Natural killer cell (primary cell): Measurements from ENCODE around the gene FN3K. TPM values are rescaled to one million over a fixed set of nuclear protein-coding genes. Genes with fewer than 3 reads are reported as not detected.
A peak's percentile ranks its signal among the peaks of the same experiment; 100 is the strongest.
"Not testable (repeated sequence)": the region's sequence is repeated elsewhere in the genome, so short reads cannot be mapped to it uniquely, and the experiment has no call there.

Experiments used
- ATAC-seq, 3 donors: fragments of 150-1000 bp in 2 of 3; fragments of 200-7000 bp in 1 of 3; cut with Tn5 transposase; 1 replicate in 1 of 3; 2 replicates in 2 of 3; pipeline ENCODE4 v1.10.0; 2021; ENCODE audit warnings: mild to moderate bottlenecking in 2 of 3, moderate library complexity in 2 of 3
- DNase-seq, 2 donors: peaks; one replicate each; pipeline versions ENCODE4 v3.0.0 to v3.0.0-alpha.2; 2013 to 2021; ENCODE audit warnings: mixed read lengths in 1 of 2
- H3K27ac ChIP-seq: one replicate; pipeline ENCODE4 v1.5.1; 2013; ENCODE audit warnings: mild to moderate bottlenecking, low read length
- H3K27me3 ChIP-seq: one replicate; pipeline ENCODE4 v1.6.1; 2013; ENCODE audit warnings: low read length; ENCODE audit not compliant: control insufficient read depth, insufficient read depth
- H3K36me3 ChIP-seq: one replicate; pipeline ENCODE4 v1.6.1; 2013; ENCODE audit warnings: low read length; ENCODE audit not compliant: control insufficient read depth, insufficient read depth
- H3K4me1 ChIP-seq: one replicate; pipeline ENCODE4 v1.6.1; 2013; ENCODE audit warnings: low read length; ENCODE audit not compliant: control insufficient read depth, insufficient read depth
- H3K4me3 ChIP-seq: one replicate; pipeline ENCODE4 v1.5.1; 2013; ENCODE audit warnings: low read length
- H3K9me3 ChIP-seq: one replicate; pipeline ENCODE4 v1.6.1; 2013; ENCODE audit warnings: low read length; ENCODE audit not compliant: control insufficient read depth, insufficient read depth
- H3K27ac Mint-ChIP-seq, 2 donors: one replicate each; pipeline ENCODE4 v1.8.0; 2022; ENCODE audit warnings: mild to moderate bottlenecking in 2 of 2, mixed read lengths in 2 of 2, moderate library complexity in 1 of 2
- H3K27me3 Mint-ChIP-seq, 2 donors: one replicate each; pipeline ENCODE4 v1.8.0; 2022; ENCODE audit warnings: low read depth in 2 of 2, mixed read lengths in 2 of 2
- H3K36me3 Mint-ChIP-seq: one replicate; pipeline ENCODE4 v1.8.0; 2022; ENCODE audit warnings: mixed read lengths
- H3K4me1 Mint-ChIP-seq, 2 donors: one replicate each; pipeline ENCODE4 v1.8.0; 2022; ENCODE audit warnings: mixed read lengths in 2 of 2
- H3K4me3 Mint-ChIP-seq: one replicate; pipeline ENCODE4 v1.8.0; 2022; ENCODE audit warnings: mild to moderate bottlenecking, moderate library complexity, mixed read lengths
- H3K9me3 Mint-ChIP-seq, 2 donors: one replicate each; pipeline ENCODE4 v1.8.0; 2022; ENCODE audit warnings: mixed read lengths in 2 of 2
- WGBS: methylation state at CpG from one replicate; pipeline ENCODE4 v1.1.7; 2013; ENCODE audit warnings: missing lambda C conversion rate; ENCODE audit not compliant: insufficient coverage; 5-methylcytosine and 5-hydroxymethylcytosine counted together
- intact Hi-C: fragments of 100-400 bp; cut with micrococcal nuclease; formaldehyde crosslinking; loops from one replicate; pipeline ENCODE4 v1.14.2; 2022
- total RNA-seq, 4 donors: library from RNA; stranded (reverse); fragments of 120-200 nt in 1 of 4; gene quantifications; one replicate each; pipeline versions ENCODE4 v1.2.3 to v1.2.4, GENCODE V29; 2013 to 2022
- TF ChIP-seq, protein P1 (sequence below): fragments of 200-600 bp; IDR thresholded peaks from one replicate; pipeline ENCODE4 v1.8.0; 2022; ENCODE audit warnings: antibody characterized with exemption

Gene FN3K
- total RNA-seq, 3 donors from 2014 or later (not counting 1 experiment from before 2014, with no cell fraction given), result 4.9 to 6.1 (median 5.5) TPM

DNA sequence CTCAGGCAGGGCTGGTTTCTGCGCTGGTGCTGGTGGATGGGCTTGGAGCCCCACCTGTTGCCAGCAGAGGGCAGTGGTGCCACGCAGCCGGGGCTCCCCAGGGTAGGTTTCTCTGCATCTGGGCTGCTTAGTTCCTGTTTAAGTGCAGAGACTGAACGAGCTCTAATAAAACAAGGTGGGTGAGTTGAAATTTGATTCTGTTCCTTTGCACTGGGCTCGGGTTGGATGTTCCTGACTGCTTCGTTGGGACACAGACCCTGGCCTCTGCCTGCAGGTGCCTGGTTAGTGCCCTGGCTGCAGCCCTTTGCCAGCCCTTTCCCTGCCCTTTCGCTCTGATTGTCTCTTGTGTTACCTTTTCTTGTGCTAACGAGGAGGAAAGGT, 46.5 kb downstream of the FN3K start:
- ATAC-seq (peak; percentile 93 to 99 (median 97)), DNase-seq (peak; percentile 88 to 91)
- H3K4me1 Mint-ChIP-seq, result peaks cover 22 to 26% of the 10 kb centered on the region in 2 donors
- Histone ChIP-seq H3K27me3 (no peaks in the 10 kb centered on the region), H3K36me3 (no peaks in the 10 kb centered on the region), H3K4me3 (no peak overlapping the region), H3K27ac (no peak overlapping the region), H3K9me3 (no peaks in the 10 kb centered on the region), H3K4me1 (peaks cover 22% of the 10 kb centered on the region)
- H3K9me3 Mint-ChIP-seq, result no peaks in the 10 kb centered on the region
- peak overlapping the region; percentile 88 to 90 for H3K27ac Mint-ChIP-seq
- intact Hi-C loops, result loop anchor here (1.0 to 5.0 kb wide), 5 partner anchors 80 to 181 kb away; no protein-coding TSS in a partner anchor
- peak overlapping the region; percentile 28 for H3K4me3 Mint-ChIP-seq
- H3K27me3 Mint-ChIP-seq, result no peaks in the 10 kb centered on the region
- 27% methylated on average over 8 of the region's 8 CpGs for WGBS
- H3K36me3 Mint-ChIP-seq, result no peaks in the 10 kb centered on the region
- TF ChIP-seq, protein P1, sequence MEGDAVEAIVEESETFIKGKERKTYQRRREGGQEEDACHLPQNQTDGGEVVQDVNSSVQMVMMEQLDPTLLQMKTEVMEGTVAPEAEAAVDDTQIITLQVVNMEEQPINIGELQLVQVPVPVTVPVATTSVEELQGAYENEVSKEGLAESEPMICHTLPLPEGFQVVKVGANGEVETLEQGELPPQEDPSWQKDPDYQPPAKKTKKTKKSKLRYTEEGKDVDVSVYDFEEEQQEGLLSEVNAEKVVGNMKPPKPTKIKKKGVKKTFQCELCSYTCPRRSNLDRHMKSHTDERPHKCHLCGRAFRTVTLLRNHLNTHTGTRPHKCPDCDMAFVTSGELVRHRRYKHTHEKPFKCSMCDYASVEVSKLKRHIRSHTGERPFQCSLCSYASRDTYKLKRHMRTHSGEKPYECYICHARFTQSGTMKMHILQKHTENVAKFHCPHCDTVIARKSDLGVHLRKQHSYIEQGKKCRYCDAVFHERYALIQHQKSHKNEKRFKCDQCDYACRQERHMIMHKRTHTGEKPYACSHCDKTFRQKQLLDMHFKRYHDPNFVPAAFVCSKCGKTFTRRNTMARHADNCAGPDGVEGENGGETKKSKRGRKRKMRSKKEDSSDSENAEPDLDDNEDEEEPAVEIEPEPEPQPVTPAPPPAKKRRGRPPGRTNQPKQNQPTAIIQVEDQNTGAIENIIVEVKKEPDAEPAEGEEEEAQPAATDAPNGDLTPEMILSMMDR, result peak; percentile 94

DNA sequence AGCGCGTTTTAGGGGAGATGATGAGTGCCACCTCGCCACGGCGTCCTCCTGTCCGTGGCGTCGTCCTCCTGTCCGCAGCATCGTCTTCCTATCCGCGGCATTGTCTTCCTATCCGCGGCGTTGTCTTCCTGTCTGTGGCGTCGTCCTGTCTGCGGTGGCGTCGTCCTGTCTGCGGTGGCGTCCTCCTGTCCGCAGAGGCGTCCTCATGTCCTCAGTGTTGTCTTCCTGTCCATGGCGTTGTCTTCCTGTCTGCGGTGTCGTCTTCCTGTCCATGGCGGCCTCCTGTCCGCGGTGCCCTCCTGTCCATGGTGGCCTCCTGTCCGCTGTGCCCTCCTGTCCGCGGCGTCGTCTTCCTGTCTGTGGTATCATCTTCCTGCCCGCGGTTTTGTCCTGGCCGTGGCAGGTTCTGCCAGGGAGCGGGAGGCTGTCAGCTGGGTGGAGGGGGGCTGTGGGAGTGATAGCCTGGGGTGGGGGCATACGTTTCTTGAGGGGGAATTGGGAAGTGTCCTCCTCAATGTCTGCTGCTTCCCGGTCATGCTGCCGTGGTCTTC, 47.3 kb downstream of the FN3K start:
- Histone ChIP-seq H3K27ac (peak overlapping the region; percentile 19), H3K9me3 (no peaks in the 10 kb centered on the region), H3K4me3 (no peak overlapping the region), H3K36me3 (no peaks in the 10 kb centered on the region), H3K4me1 (peaks cover 19% of the 10 kb centered on the region), H3K27me3 (no peaks in the 10 kb centered on the region)
- Mint-ChIP-seq H3K4me3 (peak overlapping the region; percentile 79), H3K9me3 (no peaks in the 10 kb centered on the region), H3K36me3 (no peaks in the 10 kb centered on the region), H3K4me1 (peaks cover 16 to 20% of the 10 kb centered on the region in 2 donors), H3K27ac (peak overlapping the region; percentile 88 to 90), H3K27me3 (no peaks in the 10 kb centered on the region)
- peak in 1 of 2 donors; percentile 17 for DNase-seq
- 45% methylated on average over 42 of the region's 42 CpGs for WGBS
- ATAC-seq, result peak in 2 of 3 donors; percentile 52 to 66
- intact Hi-C loops, result loop anchor here (1.0 to 5.0 kb wide), 5 partner anchors 80 to 181 kb away; no protein-coding TSS in a partner anchor
- TF ChIP-seq, protein P1, result no peak

DNA sequence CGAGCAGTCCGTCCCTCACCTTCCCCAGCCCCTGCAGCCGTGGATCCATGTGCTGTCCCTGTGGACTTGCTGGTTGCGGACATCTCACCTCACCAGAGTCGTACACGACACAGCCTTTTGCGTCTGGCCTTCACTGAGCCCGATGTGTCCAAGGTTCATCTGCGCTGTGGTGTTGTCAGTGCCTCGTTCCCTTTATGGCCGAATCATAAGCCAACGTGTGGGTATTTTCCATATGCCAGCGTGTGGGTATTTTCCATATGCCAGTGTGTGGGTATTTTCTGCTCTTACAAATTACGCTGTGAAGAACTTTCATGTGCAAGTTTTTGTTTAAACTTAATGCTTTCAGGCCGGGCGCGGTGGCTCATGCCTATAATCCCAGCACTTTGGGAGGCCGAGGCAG, 48.1 kb downstream of the FN3K start:
- no peak overlapping the region for H3K27ac ChIP-seq
- no peaks in the 10 kb centered on the region for H3K9me3 Mint-ChIP-seq
- ATAC-seq, result no peak
- no peaks in the 10 kb centered on the region for H3K36me3 ChIP-seq
- intact Hi-C loops, result loop anchor here (5.0 kb wide), 3 partner anchors 79 to 116 kb away; no protein-coding TSS in a partner anchor
- no peak for DNase-seq
- TF ChIP-seq, protein P1, result no peak
- H3K27me3 Mint-ChIP-seq, result no peaks in the 10 kb centered on the region
- 95% methylated on average over 18 of the region's 18 CpGs for WGBS
- no peak overlapping the region for H3K4me3 ChIP-seq
- H3K27me3 ChIP-seq, result no peaks in the 10 kb centered on the region
- peaks cover 16 to 25% of the 10 kb centered on the region in 2 donors for H3K4me1 Mint-ChIP-seq
- peaks cover 19% of the 10 kb centered on the region for H3K4me1 ChIP-seq
- peak overlapping the region in 1 of 2 donors; percentile 88 for H3K27ac Mint-ChIP-seq
- no peaks in the 10 kb centered on the region for H3K9me3 ChIP-seq
- no peaks in the 10 kb centered on the region for H3K36me3 Mint-ChIP-seq
- no peak overlapping the region for H3K4me3 Mint-ChIP-seq

DNA sequence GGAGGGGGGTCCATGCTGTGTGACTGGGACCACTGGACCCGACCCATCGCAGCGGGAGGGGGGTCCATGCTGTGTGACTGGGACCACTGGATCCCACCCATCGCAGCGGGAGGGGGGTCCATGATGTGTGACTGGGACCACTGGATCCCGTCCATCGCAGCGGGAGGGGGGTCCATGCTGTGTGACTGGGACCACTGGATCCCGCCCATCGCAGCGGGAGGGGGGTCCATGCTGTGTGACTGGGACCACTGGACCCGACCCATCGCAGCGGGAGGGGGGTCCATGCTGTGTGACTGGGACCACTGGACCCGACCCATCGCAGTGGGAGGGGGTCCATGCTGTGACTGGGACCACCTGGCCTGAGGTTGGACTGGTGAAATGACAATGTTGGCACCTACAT, 50.2 kb downstream of the FN3K start:
- WGBS, result 98% methylated on average over 14 of the region's 16 CpGs
- H3K4me3 ChIP-seq, H3K27me3 ChIP-seq, ATAC-seq, H3K27ac Mint-ChIP-seq, H3K27me3 Mint-ChIP-seq, DNase-seq, H3K36me3 ChIP-seq, H3K4me3 Mint-ChIP-seq, H3K36me3 Mint-ChIP-seq, intact Hi-C loops, H3K27ac ChIP-seq, H3K9me3 Mint-ChIP-seq, H3K9me3 ChIP-seq: not testable (repeated sequence)
- peaks cover 19% of the 10 kb centered on the region for H3K4me1 ChIP-seq
- peaks cover 21 to 33% of the 10 kb centered on the region in 2 donors for H3K4me1 Mint-ChIP-seq
